ENCODE results near the gene SNX7.

The SNX7 gene

GRCh38 chr1:98697781-98698180 is 36.3 kb downstream of the SNX7 start:
- DNase-seq (ENCODE audit: low read depth), result no peak

- DNase-seq (ENCODE audit: low read depth), result no peak
These were observed 37.1 kb downstream of the SNX7 start for GRCh38 chr1:98698625-98699024.

- DNase-seq (ENCODE audit: low read depth), result no peak
These were observed 38.7 kb downstream of the SNX7 start for GRCh38 chr1:98700228-98700627.

DNA sequence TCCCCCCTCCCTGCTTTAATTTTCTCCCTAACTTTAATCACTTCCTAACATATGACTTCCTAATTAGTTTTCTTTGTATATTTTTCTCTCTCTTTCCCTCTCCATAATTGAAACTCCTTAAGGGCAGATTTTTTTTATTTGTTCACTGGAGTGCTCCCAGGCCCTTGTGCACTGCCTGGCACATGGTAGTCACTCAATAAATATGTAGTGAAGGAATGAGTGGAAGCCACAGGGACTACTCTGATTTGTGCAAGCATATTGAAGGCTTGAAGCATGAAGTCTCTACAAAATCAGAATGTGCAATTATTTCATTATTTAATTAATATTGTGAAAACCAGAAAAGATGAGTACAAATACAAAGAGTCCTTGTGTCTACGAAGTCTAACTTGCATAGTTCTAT is 41.5 kb downstream of the SNX7 start:
- DNase-seq (ENCODE audit: low read depth), result no peak

GRCh38 chr1:98704474-98704873 is 43.0 kb downstream of the SNX7 start:
- DNase-seq (ENCODE audit: low read depth), result no peak

DNA sequence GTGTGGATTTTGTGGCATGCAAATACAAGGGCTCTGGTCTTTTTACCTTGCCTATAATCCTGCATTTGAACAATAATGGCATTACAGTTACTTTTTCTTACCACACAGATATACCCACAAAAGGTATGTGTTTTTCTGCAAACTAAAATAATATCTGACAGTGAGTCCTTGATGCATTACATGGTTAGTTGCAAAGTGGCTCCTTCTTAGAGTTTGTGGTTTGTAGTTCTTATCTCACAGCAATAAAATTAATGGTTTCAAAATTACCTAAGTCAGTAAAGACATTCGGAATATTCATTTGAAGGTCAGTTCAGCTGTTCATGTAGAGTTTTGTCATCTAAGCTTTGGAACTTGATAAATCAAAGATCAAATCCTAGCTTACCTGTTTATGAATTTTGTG is 43.5 kb downstream of the SNX7 start:
- DNase-seq (ENCODE audit: low read depth), result no peak

- DNase-seq (ENCODE audit: low read depth), result no peak
These were observed 44.1 kb downstream of the SNX7 start for GRCh38 chr1:98705591-98705990.

DNA sequence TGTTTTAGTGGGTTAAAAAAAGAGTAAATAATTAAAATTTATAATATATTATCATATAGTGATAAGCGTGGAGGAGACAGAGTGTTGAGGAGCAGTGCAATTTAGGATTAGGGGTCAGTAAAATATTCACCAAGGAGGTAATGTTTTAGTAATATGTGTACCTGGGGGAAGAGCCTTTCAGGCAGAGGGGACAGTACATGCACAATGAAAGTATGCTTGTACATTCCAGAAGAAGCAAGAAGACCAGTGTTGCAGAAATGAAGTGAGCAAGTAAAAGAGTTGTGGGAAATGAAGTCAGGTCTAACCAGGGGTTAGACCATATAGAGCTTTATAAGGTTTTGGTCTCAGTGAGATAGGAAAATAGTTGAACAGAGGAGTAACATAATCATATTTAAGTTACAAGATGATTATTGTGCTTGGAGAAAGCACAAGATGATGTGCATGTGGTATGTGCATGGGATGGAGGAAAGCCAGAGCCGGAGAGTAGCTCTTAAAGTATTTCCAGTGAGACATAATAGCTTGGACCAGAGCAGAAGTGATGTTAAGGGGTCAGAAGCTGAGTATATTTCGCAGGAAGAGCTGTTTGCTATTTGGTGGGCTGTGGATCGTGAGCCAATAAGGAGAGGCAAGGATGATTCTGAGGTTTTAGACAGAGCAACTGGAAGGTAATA is 44.8 kb downstream of the SNX7 start:
- DNase-seq (ENCODE audit: low read depth), result no peak

GRCh38 chr1:98707556-98707955 is 46.0 kb downstream of the SNX7 start:
- no peak for DNase-seq (ENCODE audit: low read depth)

- DNase-seq (ENCODE audit: low read depth), result no peak
These were observed 48.4 kb downstream of the SNX7 start for GRCh38 chr1:98709906-98710305.

DNA sequence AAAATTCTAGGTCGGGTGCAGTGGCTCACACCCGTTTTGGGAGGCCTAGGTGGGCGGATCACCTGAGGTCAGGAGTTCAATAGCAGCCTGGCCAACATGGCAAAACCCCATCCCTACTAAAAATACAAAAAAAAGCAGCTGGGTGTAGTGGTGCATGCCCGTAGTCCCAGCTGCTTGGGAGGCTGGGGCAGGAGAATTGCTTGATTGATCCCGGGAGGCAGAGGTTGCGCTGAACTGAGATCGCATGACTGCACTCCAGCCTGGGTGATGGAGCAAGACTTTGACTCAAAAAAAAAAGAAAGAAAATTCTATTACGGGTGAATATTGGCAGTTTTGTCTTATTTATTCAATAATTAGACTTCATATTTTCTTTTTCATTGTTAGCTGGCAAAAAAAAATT is 62.1 kb downstream of the SNX7 start:
- DNase-seq (ENCODE audit: low read depth), result no peak

- no peak for DNase-seq (ENCODE audit: low read depth)
These were observed 71.7 kb downstream of the SNX7 start for GRCh38 chr1:98732985-98733781.

DNA sequence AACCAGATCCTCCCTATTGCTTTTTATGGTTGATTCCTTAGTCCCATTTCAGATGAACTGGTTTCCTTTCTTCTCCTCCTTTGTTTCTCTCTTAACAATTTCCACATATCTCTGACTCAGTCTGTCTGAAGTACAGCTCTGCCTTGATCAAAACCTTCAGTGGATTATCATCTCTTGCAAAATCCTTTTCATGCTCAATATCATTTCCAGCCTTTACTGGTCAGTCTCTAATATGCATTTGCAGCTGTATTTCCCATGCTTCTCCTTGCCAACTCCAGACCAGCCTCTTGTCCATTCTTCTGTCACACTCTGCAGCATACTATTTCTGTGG is 72.2 kb downstream of the SNX7 start:
- DNase-seq (ENCODE audit: low read depth), result no peak

DNA sequence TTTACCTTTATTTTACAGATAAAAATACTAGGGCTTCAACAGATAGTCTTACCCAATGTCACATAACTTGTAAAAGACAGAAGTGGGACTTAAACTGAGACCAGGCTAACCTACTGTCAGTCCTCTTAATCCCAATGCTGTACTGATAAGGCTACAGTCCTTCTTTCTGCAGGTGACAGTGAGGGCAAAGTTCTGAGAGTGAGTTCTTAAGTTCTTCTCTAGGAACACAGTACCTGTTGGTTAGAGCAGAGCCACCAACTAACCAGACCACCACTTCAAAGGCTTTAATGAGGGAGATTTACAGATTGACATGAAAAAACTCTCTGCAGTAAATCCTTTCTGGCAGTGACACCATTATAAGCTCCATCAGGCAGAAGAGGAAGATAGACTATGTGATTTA is 74.2 kb downstream of the SNX7 start:
- no peak for DNase-seq (ENCODE audit: low read depth)

- no peak for DNase-seq (ENCODE audit: low read depth)
These were observed 76.3 kb downstream of the SNX7 start for GRCh38 chr1:98737835-98738234.

DNA sequence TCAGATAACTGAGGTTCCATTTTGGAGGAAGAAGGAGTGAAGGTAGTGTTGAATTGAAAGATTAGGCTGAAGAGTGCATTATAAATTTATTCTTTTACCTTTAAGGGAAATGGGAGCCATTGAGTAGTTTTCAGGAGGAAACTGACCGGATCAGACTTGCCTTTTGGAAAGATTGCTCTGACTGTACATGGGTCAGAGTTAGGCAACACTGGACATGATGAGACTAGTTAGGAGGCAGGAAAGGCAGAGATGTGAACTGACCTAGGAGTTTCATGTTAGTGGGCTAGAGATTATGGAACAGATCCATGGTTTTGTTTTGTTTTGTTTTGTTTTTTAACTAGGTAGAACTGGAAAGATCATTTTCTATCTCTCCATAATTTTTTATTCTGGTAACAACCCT is 78.2 kb downstream of the SNX7 start:
- no peak for DNase-seq (ENCODE audit: low read depth)

GRCh38 chr1:98741164-98741563 is 79.6 kb downstream of the SNX7 start:
- DNase-seq (ENCODE audit: low read depth), result no peak

GRCh38 chr1:98749152-98749756 is 87.7 kb downstream of the SNX7 start:
- DNase-seq (ENCODE audit: low read depth), result no peak

GRCh38 chr1:98754176-98754575 is 92.7 kb downstream of the SNX7 start:
- no peak for DNase-seq (ENCODE audit: low read depth)

DNA sequence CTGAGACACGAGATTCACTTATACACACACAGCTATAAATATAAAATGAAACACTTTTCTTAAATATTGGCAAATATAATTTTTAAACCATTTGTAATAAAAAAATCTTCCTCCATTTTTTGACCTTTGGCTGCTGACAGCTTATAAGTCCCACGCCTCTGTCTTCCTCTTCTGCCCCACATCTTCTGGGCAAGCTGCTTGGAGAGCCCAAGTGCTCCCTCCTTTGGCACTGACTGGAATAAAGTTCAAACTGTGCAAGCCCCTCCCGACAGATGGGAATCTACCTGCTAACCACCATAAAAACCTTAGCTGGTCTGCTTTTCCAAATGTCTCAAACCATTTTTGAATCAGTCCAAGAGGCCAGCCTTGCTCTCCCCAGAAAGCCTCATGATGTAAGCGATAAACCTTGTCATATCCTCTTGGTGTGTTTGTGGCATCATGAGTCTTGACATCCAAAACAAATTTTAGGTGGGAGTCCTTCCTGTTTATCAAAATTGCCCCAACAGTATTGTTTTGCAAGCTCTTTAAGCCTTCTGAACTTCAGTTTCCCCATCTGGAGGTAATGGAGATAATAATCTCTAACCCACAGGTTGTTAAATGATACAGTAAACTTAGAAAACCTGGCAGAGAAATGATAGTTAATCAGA is 99.8 kb downstream of the SNX7 start:
- DNase-seq (ENCODE audit: low read depth), result no peak

- no peak for DNase-seq (ENCODE audit: low read depth)
These were observed 102.1 kb downstream of the SNX7 start for GRCh38 chr1:98763488-98764150.

DNA sequence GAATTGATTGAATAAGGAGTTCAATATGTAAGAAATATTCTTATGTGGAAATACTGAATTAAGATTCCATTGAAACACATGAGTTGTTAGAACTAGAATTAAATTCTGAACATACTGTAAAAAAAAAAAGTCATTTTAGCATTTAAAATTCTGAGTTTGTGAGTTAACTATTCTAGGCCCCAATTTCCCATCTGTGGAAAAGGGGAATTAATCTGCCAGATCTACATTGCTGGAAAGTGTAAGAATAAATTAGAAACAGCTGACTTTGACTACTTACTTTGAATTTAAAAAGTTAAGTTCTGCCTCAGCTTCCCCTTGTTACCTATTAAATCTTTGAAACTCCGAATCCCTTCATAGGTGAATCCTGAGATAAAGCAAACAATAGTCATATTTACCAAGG is 103.0 kb downstream of the SNX7 start:
- DNase-seq (ENCODE audit: low read depth), result no peak

DNA sequence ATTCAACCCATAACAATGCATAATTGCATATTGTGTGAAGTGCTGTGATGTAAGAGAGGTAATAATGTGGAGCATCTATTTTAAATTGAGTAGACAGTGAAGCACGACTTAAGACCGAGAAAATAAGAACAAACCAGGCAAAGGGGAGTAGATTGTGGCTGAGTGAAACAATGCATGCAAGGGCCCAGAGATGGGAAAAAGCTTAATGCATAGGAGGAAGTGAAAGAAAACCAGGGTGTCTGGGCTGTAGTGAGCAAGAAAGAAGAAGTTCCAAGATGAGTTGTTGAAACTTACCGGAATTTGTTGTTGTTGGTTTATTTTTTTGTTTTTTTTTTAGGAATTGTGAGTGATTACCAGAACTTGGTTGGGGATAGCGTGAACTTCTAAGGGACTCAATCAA is 104.7 kb downstream of the SNX7 start:
- no peak for DNase-seq (ENCODE audit: low read depth)
